Measurements from ENCODE around the gene SLC43A2.
"Not testable (repeated sequence)": the region's sequence is repeated elsewhere in the genome, so short reads cannot be mapped to it uniquely, and the experiment has no call there.

The SLC43A2 gene

DNA sequence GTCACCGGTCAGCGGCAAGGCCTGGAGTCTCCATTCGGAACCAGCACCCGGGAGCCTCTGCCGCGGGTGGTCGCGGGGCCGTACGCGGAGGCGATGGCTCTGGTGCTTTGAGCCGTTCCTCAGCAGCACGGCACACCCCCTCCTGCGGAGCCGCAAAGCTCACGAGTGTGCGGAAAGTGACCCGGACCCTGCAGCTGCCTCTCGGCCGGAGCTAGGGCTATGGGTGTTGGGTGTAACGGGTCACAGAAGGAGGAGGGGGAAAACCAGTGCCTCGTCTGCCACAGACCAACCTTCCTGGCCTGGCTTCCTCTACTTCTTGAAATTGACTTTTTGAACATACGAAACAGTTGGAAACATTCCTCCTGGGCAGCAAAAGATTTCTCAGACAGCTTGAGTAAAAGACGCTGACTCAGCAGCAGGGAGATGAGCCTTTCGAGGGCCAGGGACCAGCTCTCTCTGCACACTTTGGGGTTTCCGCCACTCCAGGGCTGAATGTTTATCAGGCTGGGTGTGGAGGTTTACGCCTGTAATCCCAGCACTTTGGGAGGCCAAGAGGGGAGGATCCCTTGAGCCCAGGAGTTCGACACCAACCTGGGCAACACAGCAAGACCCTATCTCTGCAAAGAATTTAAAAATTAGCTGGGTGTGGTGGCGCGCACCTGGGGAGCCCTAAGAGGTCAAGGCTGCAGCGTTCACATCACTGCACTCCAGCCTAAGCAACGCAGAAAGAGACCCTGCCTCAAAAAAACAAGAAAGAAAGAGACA lies 39.6 kb downstream of the SLC43A2 start:
- DNase-seq: no peak

- DNase-seq: no peak
Measured at GRCh38 chr17:1584167-1584566, 44.5 kb downstream of the SLC43A2 start.

GRCh38 chr17:1583556-1583955 lies 45.1 kb downstream of the SLC43A2 start:
- no peak for DNase-seq

GRCh38 chr17:1582374-1582773 lies 46.3 kb downstream of the SLC43A2 start:
- DNase-seq: no peak

DNA sequence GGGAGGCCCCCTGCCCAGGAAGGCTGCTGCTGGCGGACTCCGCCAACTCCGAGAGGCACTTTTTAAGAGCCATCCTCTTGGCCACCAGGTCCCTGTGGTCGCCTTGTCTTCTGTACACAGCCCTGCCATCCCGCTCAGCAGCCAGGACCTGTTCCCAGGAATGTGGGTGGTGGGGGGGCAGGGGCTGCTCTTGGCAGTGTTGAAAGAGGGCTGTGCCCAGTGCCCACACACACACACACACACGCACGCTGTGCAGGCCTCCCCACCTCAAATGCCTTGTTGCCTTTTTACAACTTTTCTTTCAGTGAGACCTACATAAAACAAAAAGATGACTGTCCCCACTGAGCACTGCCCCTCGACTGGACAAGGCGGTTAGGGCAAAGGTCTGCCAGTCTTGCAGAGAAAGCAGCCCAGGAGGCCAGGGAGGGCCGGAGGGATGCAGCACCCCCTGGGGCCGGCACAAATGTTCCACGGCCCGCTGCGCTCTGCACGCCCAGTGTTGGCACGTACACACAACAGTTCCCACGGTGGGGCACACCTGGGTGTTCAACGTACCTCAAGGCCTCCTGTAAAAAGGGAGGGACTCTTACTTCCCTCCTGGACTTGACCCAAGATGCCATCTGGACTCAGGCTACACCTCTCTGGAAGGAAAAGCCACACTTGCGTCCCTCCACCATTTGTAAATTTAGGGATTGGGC lies 47.5 kb downstream of the SLC43A2 start:
- DNase-seq: no peak

DNA sequence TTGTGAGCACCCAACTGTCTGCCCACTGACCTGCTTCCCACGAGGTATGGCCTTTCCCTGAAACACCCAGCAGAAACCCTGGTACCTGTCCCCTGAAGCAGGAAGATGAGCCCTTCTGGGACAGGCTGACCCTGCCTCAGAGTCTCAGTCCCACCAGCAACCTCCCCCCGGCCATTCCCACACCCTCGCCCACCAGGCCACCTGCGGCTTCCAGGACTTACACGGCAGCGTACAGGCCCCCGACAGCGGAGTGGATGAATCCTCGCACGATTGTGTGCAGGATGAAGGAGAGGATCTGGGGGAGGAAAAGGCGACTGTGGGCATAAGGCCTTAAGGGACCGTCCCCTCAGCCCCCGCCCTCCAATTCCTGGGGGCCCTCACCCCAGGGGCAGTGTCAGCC lies 50.6 kb downstream of the SLC43A2 start:
- DNase-seq: no peak

DNA sequence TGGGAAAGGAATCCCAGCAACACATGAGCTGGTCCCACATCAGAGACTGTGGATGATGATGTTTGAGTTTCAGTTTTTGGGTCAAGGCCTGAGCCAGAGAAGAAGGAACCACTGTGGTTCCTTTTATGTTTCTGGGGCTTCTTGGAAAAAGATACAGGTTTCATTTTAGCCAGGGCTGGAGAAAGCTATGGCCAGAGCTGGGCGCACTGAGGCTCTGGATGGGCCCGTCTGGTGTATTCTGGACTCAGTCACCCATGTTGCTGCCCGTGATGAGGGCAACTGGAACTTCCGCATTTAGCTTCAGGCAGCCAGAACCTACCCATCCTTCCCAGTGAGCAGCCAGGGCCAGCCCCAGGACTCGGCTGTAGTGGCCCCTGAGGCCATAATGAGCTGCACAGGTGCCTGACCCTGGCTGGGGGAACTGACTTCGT lies 51.0 kb downstream of the SLC43A2 start:
- no peak for DNase-seq

GRCh38 chr17:1577182-1577581 lies 51.5 kb downstream of the SLC43A2 start:
- DNase-seq: no peak

- DNase-seq: no peak
Measured at GRCh38 chr17:1576500-1576899, 52.1 kb downstream of the SLC43A2 start.

GRCh38 chr17:1574697-1575471 lies 53.8 kb downstream of the SLC43A2 start:
- DNase-seq: no peak

DNA sequence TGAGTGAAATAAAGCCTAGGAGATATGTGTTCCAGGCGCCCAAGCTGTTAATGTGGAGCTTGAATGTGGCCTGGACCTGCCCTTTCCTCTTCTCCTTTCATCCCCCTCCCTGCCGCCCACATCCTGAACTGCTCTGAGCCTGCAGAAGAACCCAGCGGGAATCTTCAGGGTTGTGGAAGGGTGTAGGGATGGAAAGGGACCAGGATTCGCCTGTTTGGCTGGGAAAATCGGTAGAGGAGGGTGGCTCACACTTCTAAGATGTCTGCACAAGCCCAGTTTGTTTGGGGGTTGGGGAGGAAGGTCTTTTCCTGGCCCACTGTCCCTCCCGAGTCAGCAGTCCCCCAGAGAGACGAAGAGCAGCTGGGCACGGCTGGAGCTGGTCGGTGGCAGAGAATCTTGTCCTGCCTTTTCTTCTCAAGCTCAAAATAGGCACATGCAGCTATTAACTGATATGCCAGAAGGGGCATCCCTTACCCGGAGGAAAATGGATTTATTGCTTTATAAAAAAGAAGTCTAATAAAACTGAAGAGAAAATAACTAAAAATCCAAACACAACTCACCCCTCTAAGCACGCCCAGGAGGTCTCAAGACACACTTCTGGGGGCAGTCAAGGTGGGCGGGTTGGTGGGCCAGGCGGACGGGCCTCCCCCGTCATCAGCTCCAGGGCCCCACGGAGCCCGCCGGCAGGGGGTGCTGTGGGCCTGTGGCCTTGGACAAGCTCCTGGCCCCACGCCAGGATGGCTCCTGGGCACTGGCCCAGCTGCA lies 54.5 kb downstream of the SLC43A2 start:
- DNase-seq: no peak

GRCh38 chr17:1572646-1573045 lies 56.0 kb downstream of the SLC43A2 start:
- DNase-seq: not testable (repeated sequence)

- DNase-seq: no peak
Measured at GRCh38 chr17:1571341-1571704, 57.3 kb downstream of the SLC43A2 start.

- no peak for DNase-seq
Measured at GRCh38 chr17:1568950-1569810, 59.5 kb downstream of the SLC43A2 start.

DNA sequence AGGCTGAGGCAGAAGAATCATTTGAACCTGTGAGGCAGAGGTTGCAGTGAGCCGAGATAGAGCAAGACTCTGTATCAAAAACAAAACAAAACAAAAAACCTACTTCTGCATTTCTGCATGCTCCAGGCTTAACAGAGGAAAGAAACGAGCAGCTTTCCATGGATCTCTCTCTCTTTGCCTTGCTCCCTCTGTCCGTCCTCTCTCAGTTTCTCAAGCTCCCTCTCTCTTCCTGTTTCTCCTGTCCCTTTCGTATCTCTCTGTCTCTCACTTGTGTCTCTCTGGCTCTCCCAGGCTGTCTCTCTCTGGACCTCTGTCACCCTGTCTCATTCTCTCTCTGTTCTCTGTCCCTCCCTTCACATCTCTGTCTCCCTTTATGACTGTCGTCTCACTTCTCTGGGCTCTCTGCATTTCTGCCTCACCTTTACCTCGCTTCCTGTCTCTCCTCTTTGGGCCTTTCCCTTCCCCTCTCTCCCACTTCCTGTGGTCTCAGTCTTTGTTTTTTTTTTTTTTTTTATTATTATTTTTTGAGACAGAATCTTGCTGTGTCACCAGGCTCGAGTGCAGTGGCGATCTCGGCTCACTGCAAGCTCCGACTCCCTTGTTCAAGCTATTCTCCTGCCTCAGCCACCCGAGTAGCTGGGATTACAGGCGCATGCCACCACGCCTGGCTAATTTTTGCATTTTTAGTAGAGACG lies 62.0 kb downstream of the SLC43A2 start:
- DNase-seq: no peak

- no peak for DNase-seq
Measured at GRCh38 chr17:1565877-1566276, 62.8 kb downstream of the SLC43A2 start.

DNA sequence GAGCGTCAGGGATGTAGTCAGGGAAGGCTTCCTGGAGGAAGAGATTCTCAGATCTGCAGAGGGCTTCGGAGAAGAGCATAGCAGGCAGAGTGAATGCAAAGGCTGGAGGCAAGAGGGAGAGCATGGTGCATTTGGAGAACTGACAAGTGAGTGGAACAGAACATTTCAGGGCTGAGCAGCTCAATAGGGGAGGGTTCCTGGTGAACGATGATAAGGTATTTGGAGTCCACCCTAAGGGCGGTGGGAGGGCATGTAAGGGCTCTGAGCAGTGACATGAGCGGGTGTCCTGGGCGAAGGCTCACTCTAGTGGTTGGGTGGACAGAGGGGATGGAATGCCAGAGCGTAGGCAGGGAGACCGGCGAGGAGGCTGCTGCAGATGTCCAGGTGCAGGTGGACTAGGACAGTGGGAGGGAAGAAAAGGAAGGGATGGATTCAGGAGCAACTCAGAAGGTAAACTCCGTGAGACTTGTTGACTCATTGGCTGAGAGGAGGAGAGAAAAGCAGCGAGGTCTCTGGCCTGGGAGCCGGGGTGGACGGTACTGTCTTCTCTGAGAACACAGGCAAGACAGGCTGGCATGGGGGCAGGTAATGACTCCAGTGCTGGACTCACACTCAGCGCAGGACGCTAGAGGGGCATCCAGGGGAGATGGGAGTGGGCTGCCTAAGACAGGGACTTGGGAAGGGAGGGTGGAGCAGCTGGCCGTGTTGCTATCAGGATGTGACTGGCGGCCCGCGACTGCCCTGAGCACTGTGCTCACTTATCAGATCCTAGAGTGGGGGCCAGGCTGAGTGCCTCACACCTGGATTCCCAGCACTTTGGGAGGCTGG lies 64.6 kb downstream of the SLC43A2 start:
- no peak for DNase-seq

DNA sequence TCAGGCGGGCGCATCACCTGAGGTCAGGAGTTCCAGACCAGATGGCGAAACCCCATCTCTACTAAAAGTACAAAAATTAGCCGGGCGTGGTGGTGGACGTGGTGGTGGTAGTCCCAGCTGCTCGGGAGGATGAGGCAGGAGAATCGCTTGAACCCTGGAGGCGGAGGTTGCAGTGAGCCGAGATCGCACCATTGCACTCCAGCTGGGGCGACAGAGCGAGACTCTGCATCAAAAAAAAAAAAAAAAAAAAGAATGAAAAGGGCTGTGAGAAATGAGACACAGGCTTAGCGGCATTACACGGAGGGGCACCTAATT lies 65.2 kb downstream of the SLC43A2 start:
- not testable (repeated sequence) for DNase-seq

GRCh38 chr17:1562176-1562643 lies 66.4 kb downstream of the SLC43A2 start:
- no peak for DNase-seq

- DNase-seq: no peak
Measured at GRCh38 chr17:1561420-1562175, 67.0 kb downstream of the SLC43A2 start.
